Esophagus mucosa (tissue), 1 donor: Measurements from ENCODE around the gene UBE4B. TPM values are rescaled to one million over a fixed set of nuclear protein-coding genes. Genes with fewer than 3 reads are reported as not detected.

Experiments used
- ATAC-seq: fragments of 200-7000 bp; cut with Tn5 transposase; one replicate; pipeline ENCODE4 v1.9.1; 2020
- total RNA-seq: library from RNA; stranded (reverse); gene quantifications from one replicate; pipeline ENCODE4 v1.2.4, GENCODE V29; 2023
- donor health status: DM: yes; HTN: yes; CAD: no.

UBE4B gene
- total RNA-seq, 1 donor from 2014 or later: 38.1 TPM

DNA sequence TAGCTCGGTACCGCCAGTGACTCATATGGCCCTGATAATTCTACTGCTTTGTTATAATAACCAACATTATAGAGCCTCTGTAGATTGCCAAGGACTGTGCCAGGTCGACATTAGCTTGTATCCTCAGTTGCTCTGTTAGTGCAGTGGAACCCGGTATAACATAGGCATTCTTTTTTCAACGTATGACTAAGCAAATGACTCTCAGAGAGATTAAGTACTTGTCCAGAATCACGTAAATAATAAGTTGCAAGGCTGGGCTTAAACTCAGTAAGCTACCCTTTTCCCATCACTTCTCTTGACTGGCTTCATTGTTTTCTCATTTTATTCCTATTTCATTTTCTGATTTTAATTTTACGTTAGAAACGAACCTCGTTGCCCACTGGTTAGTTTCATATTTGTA is 85.1 kb downstream of the UBE4B start:
- peak; percentile 57 for ATAC-seq

DNA sequence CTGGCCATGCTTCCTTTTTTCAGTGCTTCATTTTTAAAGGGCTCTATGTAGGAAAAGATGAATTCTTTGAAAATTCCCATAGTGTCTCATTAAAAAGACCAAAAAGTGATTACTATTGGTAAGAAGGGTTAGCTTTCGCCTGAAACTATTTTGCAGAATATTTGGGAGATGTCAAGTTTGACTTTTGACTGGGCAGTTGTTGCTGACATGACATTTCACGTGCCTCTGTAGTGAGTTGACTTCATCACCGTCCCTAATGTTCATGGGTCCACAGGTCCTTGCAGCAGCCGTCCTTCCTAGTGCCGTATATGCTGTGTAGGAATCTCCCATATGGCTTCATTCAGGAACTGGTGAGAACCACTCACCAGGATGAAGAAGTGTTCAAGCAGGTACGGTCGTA is 88.9 kb downstream of the UBE4B start:
- no peak for ATAC-seq

DNA sequence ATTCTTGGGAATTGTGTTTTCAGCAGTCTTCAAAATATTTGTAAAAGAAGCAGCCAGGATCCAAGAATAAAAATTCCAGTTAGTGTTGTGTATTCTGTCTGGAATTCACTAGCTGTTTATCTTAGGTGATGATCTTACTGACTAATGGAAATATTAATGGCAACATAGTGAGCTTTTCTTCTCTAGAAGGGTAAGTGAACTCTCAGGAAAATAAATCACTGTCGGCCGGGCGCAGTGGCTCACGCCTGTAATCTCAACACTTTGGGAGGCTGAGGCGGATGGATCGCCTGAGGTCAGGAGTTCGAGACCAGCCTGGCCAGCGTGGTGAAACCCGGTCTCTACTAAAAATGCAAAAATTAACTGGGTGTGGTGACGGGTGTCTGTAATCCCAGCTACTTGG is 90.2 kb downstream of the UBE4B start:
- no peak for ATAC-seq

DNA sequence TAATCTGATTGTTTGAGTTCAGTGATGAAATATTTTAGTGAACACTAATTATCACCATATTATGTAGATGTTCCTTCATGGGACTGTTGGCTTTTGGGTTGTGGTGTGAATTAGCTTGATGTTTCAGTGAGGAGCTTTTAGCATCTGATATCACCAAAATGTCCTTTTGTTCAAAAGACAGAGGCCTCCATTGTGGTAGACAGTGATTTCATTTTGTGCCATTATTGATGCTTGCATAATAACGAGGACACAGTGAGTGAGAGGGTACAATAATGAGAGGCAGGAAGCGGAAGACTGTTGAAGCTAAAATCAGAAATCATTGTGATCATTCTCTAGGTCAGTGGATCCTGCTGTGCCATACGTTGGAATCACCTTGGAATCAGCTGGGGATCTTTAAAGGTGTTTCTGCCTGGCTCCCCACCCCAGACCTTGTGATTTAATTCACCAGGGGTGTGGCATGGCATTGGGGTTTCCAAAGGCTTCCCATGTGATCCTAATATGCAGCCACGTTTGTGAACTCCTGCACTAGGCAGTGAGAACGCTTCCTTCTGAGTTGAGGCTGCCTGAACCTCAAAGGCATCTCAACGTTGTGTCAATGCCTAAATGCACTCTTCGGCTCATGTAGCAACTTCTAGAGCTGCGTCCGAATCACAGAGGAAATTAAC is 95.5 kb downstream of the UBE4B start:
- no peak for ATAC-seq

DNA sequence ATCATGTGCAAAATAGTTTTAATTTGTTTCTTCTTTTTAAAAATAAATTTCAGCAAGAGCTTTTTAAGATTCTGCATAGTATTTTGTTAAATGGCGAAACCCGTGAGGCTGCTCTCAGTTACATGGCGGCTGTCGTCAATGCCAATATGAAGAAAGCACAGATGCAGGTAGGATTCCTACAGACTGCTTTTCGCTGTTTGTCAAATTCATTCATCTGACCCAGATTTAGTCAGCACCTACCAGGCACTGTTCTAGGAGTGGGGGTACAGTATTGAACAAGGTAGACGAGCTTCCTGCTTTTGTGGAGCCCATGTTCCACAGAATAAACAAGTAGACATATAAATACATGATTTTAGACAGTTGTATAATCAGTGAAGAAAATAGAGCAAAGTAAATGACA is 99.6 kb downstream of the UBE4B start:
- ATAC-seq: no peak

DNA sequence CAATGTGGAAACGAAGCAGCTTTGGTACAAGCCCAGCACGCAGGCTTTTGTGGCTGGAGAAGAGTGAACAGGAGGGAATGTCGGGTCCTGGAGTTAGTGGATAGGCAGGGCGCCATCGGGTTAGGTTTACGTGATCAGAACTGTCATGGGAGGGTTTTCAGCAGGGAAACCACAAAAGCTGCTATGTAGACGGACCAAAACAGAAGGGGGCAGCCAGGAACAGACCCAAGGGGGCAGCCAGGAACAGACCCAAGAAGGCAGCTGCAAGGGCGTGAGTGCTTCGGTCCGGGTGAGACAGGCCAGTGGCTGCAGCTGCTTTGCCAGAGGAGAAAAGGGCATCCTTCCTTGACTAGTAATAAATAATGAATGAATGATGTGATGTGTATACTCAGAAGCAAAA is 100.1 kb downstream of the UBE4B start:
- ATAC-seq: no peak

DNA sequence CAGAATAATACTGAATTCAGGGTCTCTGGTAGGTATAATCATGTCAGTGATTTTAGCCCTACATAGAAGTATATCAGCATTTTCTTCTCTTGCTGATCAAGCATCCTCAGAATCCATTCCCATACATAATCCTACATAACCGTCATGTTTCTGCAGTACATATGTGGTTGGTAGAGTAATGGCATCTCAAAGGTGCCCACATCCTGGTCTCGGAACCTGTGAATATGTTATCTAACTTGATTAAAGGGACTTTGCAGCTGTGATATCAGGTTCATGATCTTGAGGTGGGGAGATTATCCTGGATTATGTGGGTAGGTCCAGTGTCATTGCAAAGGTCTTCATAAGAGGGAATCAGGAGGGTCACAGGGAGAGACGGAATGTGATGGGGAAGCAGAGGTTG is 108.2 kb downstream of the UBE4B start:
- no peak for ATAC-seq

DNA sequence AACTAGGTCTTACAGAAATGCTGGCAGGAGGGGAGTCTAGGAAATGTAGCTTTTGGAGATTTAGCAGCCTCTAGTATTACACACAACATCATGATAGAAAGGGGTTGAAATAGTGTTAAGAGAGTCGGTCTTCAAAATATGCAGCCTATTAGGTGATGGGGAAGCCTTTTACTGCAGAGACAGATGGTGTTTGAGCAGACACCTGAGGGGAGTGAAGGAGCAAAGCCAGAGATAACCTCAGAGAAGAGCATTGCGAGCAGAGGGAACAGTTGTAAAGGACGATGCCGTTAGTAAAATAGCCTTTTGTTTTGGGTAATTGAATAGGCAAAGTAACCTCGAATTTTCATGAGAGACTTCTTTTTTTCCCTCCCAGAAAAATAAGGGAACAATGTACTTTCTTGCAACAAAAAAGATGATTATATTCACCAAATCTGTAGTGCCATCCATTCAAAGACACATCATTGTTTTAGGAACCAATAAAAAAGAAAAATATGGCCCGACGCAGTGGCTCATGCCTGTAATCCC is 111.3 kb downstream of the UBE4B start:
- no peak for ATAC-seq

DNA sequence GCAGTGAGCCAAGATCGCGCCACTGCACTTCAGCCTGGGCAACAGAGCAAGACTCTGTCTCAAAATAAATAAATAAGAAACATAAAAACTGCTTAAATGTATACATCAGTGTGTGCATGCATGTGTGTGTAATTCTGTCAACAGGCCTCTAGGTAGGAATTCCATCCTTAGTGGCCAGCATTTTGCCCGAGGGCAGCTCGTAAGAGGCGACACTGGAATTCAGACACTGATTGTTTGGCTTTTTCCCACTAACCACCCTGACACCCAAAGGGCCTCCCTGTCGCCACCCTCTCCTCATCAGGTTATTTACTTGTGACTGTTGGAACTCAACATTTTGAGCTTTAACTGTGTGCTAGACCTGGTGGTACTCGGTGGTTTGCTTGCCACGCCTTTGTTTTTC is 113.6 kb downstream of the UBE4B start:
- ATAC-seq: no peak

DNA sequence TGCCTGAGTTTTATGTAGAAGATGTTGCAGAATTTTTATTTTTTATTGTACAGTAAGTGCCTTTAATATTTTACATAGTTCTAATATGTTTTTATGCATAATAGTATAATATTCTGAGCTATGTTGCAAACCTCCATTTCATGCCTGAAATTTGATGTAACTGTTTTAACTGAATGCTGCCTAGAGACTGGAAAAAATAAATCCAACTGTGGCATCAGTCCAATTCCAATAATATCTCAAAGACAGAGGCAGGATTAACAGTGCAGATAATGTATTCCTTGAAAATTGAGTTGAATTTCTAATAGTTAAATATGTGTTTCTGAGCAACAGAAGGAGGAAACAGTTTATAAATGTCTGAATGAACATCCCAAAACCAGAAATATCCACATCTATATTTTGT is 116.5 kb downstream of the UBE4B start:
- ATAC-seq: no peak

DNA sequence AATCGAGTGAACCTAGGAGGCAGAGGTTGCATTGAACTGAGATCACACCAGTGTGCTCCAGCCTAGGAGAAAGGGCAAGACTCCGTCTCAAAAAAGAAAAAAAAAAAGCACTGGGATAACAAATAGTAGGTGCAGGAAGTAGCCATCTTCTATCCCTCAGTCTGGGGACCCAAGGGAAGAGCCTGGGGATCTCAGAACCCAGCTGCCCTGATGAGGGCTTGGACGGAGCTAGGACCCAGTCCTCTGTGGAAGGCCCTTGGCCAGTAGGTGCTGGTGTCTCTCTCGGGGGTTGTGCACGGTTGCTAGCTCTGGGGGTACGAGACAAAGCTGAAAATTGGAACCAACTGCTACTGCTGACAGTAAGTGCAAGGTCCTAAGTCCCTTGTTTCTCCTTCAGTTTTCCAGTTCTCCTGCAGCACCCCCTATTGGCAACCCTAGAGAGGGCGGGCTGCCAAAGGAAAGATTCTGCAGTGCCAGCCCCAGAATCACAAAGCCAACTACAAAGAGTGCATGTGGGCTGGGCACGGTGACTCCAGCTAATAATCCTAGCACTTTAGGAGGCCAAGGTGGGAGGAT is 120.0 kb downstream of the UBE4B start:
- peak; percentile 72 for ATAC-seq

DNA sequence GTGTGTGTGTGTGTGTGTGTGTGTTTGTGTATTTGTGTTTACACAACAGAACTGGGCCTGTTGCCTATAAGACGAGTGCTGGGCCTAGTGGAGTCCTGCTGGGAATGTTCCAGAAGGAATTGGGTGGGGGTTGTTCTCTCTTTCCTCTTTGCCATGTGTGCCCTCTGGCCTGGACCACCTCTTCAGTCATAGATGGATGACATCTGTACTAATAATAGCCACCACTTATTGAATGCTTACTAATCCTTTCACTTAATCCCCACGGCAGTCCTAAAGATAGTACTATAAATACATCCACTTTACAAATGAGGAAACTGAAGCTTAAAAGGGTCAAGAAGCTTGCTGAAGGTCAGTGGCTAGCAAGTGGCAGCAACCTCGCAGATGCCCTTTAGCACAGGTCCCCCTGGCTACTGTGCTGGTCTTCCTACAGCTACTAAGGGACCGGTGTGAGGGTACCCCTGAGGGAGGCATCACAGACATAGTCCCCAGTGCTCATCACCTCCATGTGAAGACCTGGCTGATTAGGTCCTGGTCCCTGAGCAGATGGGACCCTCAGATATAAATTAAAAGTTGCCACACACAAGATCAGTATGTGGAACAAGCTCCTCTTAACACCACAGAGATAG is 122.4 kb downstream of the UBE4B start:
- ATAC-seq: peak; percentile 13

DNA sequence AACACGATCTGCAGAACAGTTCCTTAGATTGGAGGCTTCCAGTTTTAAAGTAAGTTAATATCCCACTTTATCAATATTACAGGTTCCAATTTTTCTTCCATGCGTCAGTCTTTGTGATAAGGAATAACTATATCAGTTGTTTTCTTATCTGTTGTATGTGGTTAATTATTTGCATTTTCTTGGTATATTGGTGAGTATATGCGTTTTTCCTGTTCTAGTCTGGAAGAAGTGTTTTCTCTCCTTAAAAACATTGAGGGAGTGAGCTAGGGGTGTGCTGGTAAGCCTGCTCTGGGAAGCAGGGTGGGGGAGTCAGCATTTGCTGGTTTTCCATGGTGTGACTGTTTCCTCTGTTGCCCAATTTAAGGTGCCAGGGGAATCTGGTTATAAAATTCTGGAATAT is 127.4 kb downstream of the UBE4B start:
- no peak for ATAC-seq

DNA sequence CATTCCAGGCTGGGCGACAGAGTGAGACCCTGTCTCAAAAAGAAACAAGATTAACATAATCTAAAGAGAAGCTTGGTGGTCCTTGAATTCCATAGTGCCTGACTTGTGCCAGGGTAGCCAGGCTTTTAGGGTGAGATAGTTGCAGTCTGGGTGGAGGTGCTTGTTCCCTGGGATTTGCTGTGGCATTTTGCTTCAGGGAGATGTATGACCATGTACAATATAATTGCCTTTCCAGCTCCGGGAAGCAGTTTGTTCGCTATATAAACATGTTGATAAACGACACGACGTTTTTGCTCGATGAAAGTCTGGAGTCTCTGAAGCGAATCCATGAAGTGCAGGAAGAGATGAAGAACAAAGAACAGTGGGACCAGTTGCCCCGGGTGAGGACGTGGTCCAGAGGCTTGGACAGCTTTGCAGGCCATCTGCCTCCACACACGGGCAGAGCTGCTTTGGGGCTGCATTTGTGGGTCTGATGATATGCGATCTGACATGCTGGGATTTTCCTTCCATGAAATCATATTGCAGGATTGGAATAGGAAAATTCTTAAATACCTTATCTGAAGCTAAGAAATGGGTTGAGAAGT is 128.2 kb downstream of the UBE4B start:
- no peak for ATAC-seq

DNA sequence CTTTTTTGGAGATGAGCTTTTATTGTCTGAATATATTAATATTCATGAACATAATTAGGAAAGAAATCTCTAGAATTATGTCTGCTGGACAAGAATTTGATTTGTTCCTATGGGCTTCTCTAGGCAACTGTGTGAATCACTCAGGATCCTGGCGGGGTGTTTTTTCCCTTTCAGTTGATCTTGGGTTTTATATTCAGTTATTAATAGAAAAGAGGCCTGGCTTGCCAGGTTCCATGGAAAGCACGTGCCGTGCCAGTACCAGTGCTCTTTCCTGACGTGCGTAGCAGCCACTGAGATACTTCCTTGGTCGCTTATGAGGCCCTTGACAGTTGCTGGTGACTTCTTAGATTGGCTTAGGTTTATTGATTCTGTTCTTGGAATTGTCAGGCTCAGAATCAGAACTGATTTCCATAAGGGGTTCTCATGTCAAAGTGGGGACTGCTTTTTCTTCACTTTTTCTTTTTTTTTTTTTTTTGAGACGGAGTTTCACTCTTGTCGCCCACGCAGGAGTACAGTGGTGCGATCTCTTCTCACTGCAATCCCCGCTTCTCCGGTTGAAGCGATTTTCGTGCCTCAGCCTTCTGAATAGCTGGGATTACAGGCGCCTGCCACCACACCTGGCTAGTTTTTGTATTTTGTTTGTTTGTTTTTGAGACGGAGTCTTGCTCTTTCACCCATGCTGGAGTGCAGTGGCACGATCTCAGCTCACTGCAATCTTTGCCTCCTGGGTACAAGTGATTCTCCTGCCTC is 129.0 kb downstream of the UBE4B start:
- ATAC-seq: no peak

DNA sequence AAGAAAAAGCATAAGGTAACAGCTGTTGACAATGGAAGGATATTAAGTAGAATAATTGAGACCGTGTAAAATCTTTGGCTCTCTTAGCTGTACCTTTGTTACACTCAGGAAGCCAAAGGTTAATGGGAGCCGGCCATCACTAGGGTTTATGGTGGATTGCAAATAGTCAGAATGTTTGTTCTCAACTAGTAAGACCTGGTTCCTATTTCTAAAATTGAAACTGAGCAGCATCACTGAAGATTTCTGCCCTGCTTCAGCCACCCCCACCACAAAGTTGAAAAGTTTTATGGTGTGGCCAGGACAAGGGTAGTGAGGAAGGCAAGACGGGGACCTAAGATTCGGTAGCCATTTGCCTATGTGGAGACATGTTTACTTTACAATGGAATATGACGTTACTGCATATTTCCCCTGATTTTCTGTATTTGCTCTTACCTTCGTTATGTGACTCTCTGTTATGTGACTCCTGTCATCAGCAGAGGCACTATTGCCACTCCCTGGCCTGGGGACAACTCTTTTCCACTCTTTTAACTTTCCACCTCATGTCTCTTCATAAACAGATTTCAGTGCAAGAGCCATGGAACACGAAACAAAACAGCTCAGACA is 136.3 kb downstream of the UBE4B start:
- no peak for ATAC-seq

DNA sequence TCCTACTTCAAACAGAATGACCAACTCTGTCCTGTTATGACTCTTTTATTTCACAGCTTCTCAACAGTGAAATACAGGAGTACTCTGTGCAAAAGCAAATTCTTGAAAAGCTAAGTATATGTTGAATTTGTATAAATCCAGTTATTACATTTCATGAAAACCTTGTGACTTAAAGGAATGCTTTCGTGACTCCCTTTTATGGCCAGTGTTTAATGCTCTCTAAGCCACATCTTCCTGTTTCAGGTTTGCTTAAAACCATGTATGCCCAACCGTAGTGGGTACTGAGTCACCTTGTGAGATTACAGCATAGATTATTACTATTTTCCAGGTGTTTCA is 137.4 kb downstream of the UBE4B start:
- ATAC-seq: peak; percentile 46

DNA sequence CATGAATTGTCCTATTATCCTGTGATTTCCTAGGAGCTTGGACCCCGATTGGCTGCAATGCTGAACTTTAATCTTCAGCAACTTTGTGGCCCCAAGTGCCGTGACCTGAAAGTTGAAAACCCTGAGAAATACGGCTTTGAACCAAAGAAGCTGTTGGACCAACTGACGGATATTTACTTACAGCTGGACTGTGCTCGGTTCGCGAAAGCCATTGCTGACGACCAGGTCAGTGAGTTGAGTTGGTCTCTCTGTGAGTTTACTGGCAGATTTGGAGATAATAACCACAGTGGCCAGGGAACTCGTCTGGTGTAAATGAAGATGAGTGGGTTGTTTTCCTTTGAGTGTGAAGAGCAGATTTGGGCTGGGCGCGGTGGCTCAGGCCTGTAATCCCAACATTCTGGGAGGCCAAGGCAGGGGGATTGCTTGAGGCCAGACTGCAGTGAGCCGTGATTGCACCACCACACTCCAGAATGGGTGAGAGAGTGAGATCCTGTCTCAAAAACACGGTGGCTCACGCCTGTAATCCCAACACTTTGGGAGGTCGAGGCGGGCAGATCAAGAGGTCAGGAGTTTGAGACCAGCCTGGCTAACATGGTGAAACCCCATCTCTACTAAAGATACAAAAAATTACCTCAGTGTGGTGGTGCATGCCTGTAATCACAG is 138.5 kb downstream of the UBE4B start:
- no peak for ATAC-seq

DNA sequence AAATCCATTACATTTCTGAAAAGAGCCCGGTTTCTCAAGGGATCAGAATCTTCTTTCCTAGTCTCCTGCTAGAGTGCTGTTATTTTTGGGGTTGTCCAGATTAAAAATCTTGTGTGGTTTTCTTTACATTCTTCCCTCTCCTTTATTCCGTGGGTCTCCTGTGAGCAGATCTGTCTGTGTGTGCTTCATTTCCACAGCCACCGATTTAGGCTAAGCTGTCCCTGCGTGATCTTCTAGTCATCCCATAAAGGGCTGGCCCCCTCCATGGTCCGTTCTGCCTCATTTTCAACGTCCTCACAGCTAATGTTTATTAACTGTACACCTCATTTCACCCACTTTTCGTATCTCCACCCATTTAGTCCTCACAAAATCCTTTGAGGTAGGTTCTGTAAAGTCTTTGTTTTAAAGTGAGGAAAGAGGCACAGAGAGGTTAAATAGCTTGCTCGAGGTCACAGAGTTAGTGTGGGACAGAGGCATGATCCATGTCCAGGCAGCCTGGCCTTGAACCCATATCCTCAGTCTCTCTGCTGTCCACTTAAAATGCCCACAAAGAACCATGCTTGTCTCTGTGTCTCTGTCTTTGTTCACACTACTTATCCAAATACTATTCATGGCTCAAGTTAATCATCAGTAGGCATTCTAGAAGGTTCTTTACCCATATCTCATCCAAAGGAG is 139.4 kb downstream of the UBE4B start:
- ATAC-seq: no peak

DNA sequence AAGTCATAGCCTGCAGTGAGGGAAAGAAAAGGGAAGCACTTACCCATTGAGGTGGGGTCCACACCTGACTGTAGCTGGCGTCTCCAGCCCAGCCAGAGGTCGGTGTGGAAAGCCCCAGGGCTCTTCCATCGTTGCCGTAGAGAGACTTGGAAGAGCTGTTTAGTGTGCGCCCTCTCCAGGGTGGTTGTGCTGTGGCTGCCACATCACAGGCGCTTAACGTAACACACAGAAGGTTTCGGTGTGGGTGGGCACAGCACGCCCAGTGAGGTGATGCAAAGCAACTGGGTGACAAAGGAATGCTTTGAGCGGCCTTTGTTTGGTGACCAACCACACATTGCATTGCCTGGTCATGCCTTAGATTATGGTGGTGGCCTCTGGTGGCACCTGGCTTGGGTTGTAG is 140.8 kb downstream of the UBE4B start:
- ATAC-seq: no peak

DNA sequence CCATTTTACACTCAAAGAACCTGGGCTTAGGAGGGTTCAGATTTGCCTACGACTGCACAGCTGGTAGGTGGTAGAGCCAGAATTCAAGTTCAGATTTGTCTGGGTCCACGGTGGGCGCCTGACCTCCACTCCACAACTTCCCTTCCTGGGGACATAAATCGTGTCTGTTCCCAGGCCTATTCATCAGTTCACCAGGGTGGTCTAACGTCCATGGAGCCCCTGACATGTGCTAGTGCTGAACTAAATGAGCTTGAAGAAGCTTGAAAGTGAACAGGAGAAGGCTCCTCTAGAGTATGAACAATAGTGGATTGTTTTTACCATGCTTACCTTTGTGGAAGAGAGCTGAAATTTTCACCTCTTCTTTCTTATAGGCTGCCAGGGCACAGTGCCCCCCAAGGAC is 145.1 kb downstream of the UBE4B start:
- ATAC-seq: no peak
